HUES48 (cell line): Measurements from ENCODE around the gene SH3BGRL2.

ENCODE experiments used
- H3K27ac ChIP-seq: one replicate; pipeline ENCODE4 v1.7.0; 2013; ENCODE audit warnings: low read depth, low read length, inconsistent platforms
- H3K27me3 ChIP-seq: 2 replicates; pipeline ENCODE4 v1.6.1; 2013; ENCODE audit warnings: mild to moderate bottlenecking, low read length; ENCODE audit not compliant: control insufficient read depth, insufficient read depth
- H3K36me3 ChIP-seq: 2 replicates; pipeline ENCODE4 v1.6.1; 2013; ENCODE audit warnings: low read length; ENCODE audit not compliant: control insufficient read depth, insufficient read depth
- H3K4me1 ChIP-seq: 2 replicates; pipeline ENCODE4 v1.6.1; 2013; ENCODE audit warnings: mild to moderate bottlenecking, low read length; ENCODE audit not compliant: control insufficient read depth, insufficient read depth
- H3K4me3 ChIP-seq: 2 replicates; pipeline ENCODE4 v1.5.1; 2013; ENCODE audit warnings: mild to moderate bottlenecking, low read depth, low read length
- H3K9ac ChIP-seq: 2 replicates; pipeline ENCODE4 v1.6.1; 2013; ENCODE audit warnings: mild to moderate bottlenecking, low read depth, low read length, moderate library complexity
- H3K9me3 ChIP-seq: 2 replicates; pipeline ENCODE4 v1.6.1; 2013; ENCODE audit warnings: low read length; ENCODE audit not compliant: control insufficient read depth, insufficient read depth

SH3BGRL2 gene

DNA sequence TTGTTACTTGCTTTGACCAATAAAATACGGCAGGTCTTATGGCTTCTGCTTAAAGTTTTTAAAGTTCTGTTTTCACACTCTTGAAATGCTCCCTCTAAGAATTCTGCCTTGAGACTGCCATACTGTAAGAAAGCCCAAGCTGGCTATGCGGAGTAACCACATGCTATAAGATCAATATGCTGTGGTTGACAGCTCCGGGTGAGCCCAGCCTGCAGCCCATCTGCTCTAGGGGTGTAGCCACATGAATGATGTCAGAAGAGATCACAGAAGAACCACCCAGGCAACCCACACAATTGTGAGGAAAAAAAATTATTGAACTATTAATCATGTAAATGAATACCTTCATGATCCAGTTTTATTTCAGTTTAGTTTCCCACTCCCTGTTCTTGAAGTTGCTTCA, 26.1 kb upstream of the SH3BGRL2 start:
- H3K4me1 ChIP-seq: no peaks in the 10 kb centered on the region
- H3K9me3 ChIP-seq: no peaks in the 10 kb centered on the region
- no peak overlapping the region for H3K9ac ChIP-seq
- no peak overlapping the region for H3K4me3 ChIP-seq
- H3K36me3 ChIP-seq: no peaks in the 10 kb centered on the region
- no peak overlapping the region for H3K27ac ChIP-seq
- no peaks in the 10 kb centered on the region for H3K27me3 ChIP-seq

DNA sequence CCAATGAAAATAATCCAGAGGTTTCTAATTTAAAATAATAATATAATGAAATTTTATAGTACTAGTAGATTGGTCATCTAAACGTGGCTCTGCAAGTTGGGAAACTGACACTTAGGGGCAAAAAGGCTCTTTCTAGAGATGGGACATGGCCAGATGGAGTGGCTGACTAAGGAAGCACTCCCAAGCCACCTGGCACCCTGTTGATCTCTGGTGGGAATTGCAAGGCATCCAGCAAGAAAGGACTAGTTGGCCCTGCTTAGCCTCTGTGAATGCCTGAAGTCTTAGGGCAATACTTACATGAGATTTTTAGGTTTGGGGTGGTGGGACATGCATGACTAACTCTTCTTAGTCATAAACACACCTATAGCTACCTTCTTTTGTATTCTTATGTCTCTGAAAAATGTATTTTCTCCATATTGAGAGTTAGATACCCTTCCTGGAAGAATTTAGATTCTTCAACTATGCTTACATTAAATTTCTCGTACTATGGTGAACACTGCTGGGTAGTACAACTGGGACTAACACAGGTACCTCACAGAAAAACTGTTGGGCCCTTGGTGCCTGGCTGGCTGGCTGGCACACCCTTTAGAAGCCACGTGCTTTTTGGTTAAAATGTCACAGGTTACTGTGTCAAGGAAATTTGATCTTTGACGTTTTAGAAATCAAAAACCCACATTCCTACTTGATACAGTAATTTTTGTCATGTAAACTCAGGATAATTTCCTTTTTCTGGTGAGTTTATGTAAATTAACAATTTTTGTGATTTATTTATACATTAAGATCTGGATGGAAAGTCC, 25.0 kb upstream of the SH3BGRL2 start:
- H3K9me3 ChIP-seq: no peaks in the 10 kb centered on the region
- no peaks in the 10 kb centered on the region for H3K36me3 ChIP-seq
- H3K27me3 ChIP-seq: no peaks in the 10 kb centered on the region
- no peaks in the 10 kb centered on the region for H3K4me1 ChIP-seq
- H3K4me3 ChIP-seq: no peak overlapping the region
- H3K9ac ChIP-seq: no peak overlapping the region
- H3K27ac ChIP-seq: no peak overlapping the region

DNA sequence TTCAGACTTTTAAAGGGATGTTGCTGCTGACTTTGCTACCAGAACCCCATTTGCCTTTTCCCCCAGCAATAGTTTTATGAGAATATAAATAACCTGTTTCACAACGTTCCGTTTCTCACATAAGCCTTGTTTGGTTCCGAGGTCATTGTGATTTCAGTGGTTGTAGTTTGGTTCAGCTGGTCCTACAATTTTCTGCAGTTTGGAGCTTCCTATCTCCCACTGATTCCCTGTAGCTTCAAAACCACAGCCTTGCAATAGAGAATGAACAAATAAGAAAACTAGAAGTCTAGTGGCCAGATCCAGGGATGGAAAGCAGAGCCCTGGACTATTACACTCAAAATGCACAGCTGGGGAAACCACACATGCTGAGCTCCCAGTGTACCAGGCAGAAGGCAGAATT, 24.1 kb upstream of the SH3BGRL2 start:
- Histone ChIP-seq H3K4me3 (no peak overlapping the region), H3K27me3 (no peaks in the 10 kb centered on the region), H3K27ac (no peak overlapping the region)

DNA sequence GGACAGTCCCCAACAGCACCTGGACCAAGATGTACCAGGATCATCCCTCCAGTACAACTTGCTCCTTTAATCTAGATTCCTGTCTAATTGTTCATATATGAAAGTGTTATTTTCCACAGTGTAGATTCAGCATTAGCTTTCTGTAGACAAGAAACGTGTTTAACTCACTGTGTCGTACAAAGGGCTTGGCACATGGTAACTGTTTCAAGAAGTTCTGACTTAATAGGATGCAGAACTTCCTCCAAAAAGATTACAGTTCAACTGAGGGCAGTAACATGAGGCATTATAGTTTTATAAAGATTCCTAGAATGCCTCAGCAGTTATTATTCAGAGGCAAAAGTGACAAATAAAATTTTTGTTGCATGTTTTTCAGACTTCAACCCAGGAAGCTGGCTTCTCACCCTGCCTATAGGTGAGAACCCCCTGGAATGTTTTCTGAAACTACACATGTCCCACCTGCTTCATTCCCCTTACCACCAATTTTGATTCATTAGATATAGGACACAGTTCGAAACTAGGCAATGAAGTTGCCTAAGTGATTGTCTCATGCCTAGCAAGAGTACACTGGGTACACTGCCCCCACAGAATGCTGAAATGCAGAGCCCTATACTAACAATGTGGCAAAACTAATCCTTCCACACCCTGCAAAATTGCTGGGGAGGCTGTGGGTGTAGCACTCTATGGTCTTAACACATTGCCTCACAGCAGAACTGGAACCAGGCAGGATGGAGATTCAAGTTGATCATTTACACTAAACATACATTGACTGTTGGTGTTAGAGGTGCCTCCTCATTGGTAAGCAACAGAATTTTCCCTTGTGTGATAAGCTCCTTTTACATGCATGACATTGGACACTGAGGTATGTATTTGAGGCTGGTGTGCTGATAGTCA, 22.6 kb upstream of the SH3BGRL2 start:
- Histone ChIP-seq H3K27ac (no peak overlapping the region), H3K9me3 (no peaks in the 10 kb centered on the region), H3K4me1 (no peaks in the 10 kb centered on the region), H3K4me3 (no peak overlapping the region), H3K27me3 (no peaks in the 10 kb centered on the region), H3K9ac (no peak overlapping the region), H3K36me3 (no peaks in the 10 kb centered on the region)

More for the DNA sequence above, 24.1 kb upstream of the SH3BGRL2 start:
- Histone ChIP-seq H3K36me3 (no peaks in the 10 kb centered on the region), H3K9ac (no peak overlapping the region), H3K4me1 (no peaks in the 10 kb centered on the region), H3K9me3 (no peaks in the 10 kb centered on the region)

DNA sequence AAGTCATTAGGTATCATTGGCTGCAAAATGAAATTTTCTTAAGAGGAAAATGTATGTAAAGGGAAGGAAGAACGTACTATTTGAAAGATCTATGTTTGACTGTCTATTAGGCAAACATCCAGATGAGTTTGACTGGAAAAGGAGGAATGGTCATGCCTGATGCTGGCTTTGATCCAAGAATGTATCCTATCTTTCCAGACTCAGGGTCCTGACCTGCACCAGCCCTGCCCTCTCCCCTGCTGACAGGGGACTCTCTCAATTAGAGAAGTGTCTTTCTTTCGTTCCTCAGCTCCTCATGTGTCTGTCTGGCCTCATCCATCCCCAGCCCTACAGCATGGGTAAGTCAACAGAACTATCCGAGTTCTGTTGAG, 21.9 kb upstream of the SH3BGRL2 start:
- Histone ChIP-seq H3K4me3 (no peak overlapping the region), H3K9ac (no peak overlapping the region), H3K4me1 (no peaks in the 10 kb centered on the region), H3K27me3 (no peaks in the 10 kb centered on the region), H3K9me3 (no peaks in the 10 kb centered on the region), H3K36me3 (no peaks in the 10 kb centered on the region), H3K27ac (no peak overlapping the region)

DNA sequence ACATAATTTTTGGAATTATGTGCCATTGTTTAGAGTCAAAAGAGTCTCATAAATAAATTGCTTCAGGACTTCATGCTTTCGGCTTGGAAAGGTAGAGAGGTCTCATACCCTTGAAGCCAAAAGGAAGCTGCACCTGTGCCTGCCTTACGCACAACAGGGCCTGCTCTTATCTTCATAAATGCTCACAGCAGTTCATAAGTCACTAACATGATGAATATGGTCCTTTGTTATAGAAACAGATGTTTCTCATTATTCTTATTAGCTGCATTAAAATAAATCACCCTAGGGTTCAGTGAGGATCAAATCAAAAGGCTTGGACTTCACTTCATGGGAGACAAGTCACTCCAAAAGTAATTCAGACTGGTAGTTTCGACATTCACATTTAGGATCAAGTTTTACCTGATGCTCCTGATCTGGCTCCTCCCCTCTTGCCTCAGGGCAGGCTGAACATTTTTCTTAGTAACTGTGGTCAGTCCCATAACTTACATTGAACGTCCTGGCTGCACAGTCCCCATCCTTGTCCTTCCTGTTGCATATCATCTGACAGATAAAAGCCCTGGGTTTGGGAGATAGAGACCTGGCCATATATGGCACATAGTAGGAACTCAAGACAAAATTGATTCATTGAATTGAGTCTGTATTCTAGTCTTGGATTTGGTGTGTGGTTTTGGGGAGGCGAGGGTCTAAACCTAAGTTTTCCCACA, 20.7 kb upstream of the SH3BGRL2 start:
- Histone ChIP-seq H3K36me3 (no peaks in the 10 kb centered on the region), H3K27ac (no peak overlapping the region), H3K27me3 (no peaks in the 10 kb centered on the region), H3K4me3 (no peak overlapping the region), H3K9me3 (no peaks in the 10 kb centered on the region), H3K4me1 (no peaks in the 10 kb centered on the region), H3K9ac (no peak overlapping the region)

DNA sequence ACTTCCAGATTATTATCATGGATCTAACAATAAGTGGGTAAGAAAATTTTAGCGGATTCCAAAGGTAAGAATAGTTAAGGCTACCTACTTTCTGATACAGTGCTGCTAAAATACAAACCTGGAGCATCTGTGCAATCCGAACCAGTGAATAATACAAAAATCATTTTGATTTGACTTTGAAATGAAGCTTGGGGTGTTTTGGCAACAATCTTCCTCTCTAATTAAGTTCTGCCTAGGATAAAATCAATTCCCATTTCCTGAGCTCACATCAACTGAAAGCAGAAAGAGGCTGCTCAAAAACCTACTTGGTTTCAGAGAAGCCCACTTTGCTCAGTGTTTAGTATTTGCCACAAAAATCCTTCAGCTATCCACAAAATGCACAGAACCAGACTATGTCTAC, 18.7 kb upstream of the SH3BGRL2 start:
- Histone ChIP-seq H3K36me3 (no peaks in the 10 kb centered on the region), H3K4me3 (no peak overlapping the region), H3K27me3 (no peaks in the 10 kb centered on the region), H3K4me1 (no peaks in the 10 kb centered on the region), H3K9me3 (no peaks in the 10 kb centered on the region), H3K27ac (no peak overlapping the region), H3K9ac (no peak overlapping the region)

DNA sequence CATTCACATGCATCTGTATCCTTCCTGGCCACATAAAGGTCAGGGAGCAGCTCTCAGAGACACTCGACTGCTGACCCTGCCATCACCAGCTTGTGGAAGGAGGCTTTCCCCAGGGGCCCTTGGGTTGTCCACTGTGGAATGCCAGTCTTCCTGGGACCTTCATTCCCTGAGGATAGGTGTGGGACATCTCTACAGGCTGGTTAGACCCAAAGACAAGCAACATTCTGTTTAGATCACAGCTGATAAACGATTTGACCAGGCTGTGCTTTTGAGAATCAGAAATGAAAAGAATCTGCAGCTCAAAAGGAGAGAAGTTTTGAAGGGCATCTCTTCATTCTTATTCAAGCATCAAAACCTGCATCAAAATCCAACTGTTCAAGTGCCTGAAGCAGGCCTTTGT, 18.2 kb upstream of the SH3BGRL2 start:
- Histone ChIP-seq H3K36me3 (no peaks in the 10 kb centered on the region), H3K4me3 (no peak overlapping the region), H3K4me1 (no peaks in the 10 kb centered on the region), H3K27ac (no peak overlapping the region), H3K27me3 (no peaks in the 10 kb centered on the region), H3K9me3 (no peaks in the 10 kb centered on the region), H3K9ac (no peak overlapping the region)

DNA sequence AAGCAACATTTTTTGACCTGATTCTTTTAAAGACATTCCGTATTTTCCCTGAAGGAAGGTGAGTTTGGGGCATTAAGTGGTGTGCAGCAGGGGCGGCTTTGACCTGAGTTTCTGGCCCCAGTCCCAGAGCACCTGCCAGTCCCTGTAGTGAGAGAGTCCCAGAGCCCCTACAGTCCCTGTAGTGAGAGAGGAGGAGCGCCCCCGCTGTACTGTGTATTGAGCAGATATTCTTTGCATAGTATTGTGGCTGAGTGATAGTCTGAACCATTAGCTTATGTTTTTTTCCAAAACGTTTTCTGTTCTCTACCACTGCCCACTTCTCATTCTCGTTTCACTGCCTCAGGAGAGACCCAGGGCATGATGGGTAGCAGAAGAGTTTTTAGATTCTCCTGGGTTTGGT, 17.2 kb upstream of the SH3BGRL2 start:
- Histone ChIP-seq H3K4me3 (no peak overlapping the region), H3K36me3 (no peaks in the 10 kb centered on the region), H3K9ac (no peak overlapping the region), H3K4me1 (no peaks in the 10 kb centered on the region), H3K27me3 (no peaks in the 10 kb centered on the region), H3K27ac (peak overlapping the region; percentile 18), H3K9me3 (no peaks in the 10 kb centered on the region)

DNA sequence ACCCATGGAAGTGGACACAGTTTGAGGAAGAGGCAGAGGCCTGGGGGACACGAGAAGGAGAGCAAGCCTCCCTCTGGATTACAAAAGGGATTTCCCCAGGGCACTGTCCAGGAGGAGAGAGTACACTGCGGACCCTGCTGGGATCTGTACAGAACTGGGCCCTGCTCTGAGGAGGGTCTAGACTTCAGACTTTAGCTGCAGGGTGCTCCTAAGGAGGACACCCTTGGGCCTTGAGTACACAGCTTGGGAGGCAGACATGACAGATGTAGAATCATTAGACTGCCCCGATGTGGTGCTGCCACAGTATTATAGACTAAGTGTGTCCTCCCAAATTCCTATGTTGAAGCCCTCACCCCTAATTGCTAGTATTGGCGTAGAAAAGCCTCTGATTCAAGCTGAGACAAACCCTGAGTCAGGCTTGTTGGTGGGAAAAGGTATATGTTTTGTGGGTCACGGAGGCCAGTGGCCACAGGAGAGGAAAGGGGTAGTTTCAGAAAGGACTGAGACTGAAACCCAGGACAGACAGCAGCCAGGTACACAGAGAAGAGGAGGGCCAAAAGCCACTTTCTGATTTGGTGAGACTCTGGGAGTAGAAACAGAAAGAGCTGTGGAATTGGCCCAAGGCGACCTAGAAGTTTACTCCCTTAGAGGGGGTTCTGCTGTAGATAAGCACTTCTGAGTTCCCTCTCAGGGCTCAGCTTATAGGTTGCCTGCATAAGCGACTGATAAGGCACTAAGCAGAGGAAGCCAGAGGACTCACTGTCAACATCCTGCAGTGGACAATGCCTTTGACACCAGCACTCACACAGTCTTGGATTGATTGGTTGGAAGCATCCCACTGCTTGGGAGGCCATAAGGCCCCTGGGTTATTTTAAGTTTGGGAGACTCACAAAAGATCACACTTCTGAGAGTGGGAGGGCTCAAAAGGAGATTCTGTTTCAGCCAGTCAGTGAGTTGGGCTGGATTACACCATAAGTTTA, 16.5 kb upstream of the SH3BGRL2 start:
- Histone ChIP-seq H3K9ac (no peak overlapping the region), H3K4me3 (no peak overlapping the region), H3K27me3 (no peaks in the 10 kb centered on the region), H3K27ac (peak overlapping the region; percentile 18), H3K9me3 (no peaks in the 10 kb centered on the region), H3K36me3 (no peaks in the 10 kb centered on the region), H3K4me1 (no peaks in the 10 kb centered on the region)
